RKO (cell line): ENCODE data around the gene KISS1.
"Not testable (repeated sequence)": the region's sequence is repeated elsewhere in the genome, so short reads cannot be mapped to it uniquely, and the experiment has no call there.

Source experiments
- DNase-seq: peaks from one replicate; pipeline ENCODE4 v3.0.0-alpha.2; 2016; ENCODE audit warnings: low spot score

Gene KISS1

GRCh38 chr1:204196068-204196795, at the start of gene KISS1:
Gene KISS1 (minus strand): TSS chr1:204196491. CDS start chr1:204192876, 3,615 bp downstream.
- no peak for DNase-seq

GRCh38 chr1:204242920-204243319, 46.6 kb upstream of the KISS1 start:
- no peak for DNase-seq

GRCh38 chr1:204241914-204242313, 45.6 kb upstream of the KISS1 start:
- DNase-seq = no peak

GRCh38 chr1:204241050-204241449, 44.8 kb upstream of the KISS1 start:
- no peak for DNase-seq

- DNase-seq = no peak
These were observed 43.9 kb upstream of the KISS1 start for GRCh38 chr1:204240233-204240632.

- DNase-seq = not testable (repeated sequence)
These were observed 43.1 kb upstream of the KISS1 start for GRCh38 chr1:204239401-204239800.

GRCh38 chr1:204238520-204238919, 42.2 kb upstream of the KISS1 start:
- DNase-seq = not testable (repeated sequence)

GRCh38 chr1:204237515-204237914, 41.2 kb upstream of the KISS1 start:
- DNase-seq = not testable (repeated sequence)

- no peak for DNase-seq
These were observed 36.2 kb upstream of the KISS1 start for GRCh38 chr1:204232526-204232925.

GRCh38 chr1:204230211-204230610, 33.9 kb upstream of the KISS1 start:
- DNase-seq = no peak

- DNase-seq = no peak
These were observed 32.6 kb upstream of the KISS1 start for GRCh38 chr1:204228896-204229295.

GRCh38 chr1:204227996-204228785, 31.9 kb upstream of the KISS1 start:
- no peak for DNase-seq

GRCh38 chr1:204227351-204227750, 31.1 kb upstream of the KISS1 start:
- no peak for DNase-seq

- no peak for DNase-seq
These were observed 29.8 kb upstream of the KISS1 start for GRCh38 chr1:204225841-204226735.

GRCh38 chr1:204224655-204225054, 28.4 kb upstream of the KISS1 start:
- DNase-seq = no peak

GRCh38 chr1:204223129-204223860, 27.0 kb upstream of the KISS1 start:
- DNase-seq = no peak

- no peak for DNase-seq
These were observed 26.4 kb upstream of the KISS1 start for GRCh38 chr1:204222764-204223055.

- no peak for DNase-seq
These were observed 25.9 kb upstream of the KISS1 start for GRCh38 chr1:204222006-204222763.

GRCh38 chr1:204221271-204221670, 25.0 kb upstream of the KISS1 start:
- no peak for DNase-seq

- DNase-seq = no peak
These were observed 23.8 kb upstream of the KISS1 start for GRCh38 chr1:204219971-204220616.

- DNase-seq = no peak
These were observed 22.3 kb upstream of the KISS1 start for GRCh38 chr1:204218552-204218951.
